Measurements from ENCODE around the gene RTN4.

Gene RTN4

GRCh38 chr2:55062754-55063153 is 12.5 kb upstream of the RTN4 start:
- H3K27me3 ChIP-seq (replicated peaks; ENCODE audit: control insufficient read depth, insufficient read depth, low read length): no peaks in the 10 kb centered on the region

DNA sequence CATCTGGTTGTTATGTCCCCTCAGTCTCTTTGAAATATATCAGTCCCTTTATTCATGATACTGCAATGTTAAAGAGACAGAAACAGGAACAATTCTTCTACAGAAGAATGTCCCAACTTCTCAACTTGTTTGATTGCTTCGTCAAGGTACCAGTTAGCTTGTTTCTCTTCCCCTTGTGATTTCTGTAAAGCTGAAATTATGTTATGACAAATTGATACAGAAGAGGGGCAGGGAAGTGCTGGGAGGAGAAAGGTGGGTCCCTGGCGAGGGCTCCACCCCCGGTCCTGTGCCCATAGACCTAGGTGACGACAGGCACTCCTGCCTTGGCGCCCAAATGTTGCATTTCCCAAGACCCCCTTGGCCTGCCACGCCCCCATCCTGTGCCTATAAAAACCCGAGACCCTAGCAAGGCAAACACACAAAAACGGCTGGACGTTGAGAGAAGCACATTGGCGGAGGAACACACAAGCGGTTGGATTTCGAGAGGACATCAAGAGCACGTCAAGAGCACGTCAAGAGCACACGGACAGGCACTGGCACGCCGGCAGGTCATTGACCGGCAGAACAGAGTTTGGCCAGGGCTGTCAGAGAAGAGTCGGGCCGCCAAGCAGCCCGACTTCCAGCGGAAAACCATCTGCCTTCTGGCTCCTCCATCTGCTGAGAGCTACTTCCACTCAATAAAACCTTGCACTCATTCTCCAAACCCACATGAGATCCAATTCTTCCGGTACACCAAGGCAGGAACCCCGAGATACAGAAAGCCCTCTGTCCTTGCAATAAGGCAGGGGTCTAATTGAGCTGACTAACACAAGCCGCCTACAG is 11.5 kb upstream of the RTN4 start:
- DNase-seq (ENCODE audit: extremely low read depth, insufficient read length): no peak
- TF ChIP-seq CTCF (IDR thresholded peaks at IDR 0.05; ENCODE audit: insufficient read depth, low read length, poor library complexity, severe bottlenecking): no peak
- no peak overlapping the region for H3K4me3 ChIP-seq (replicated peaks; ENCODE audit: low read depth, low read length)
- H3K36me3 ChIP-seq (ENCODE audit: control insufficient read depth, insufficient read depth, low read length): no peaks in the 10 kb centered on the region
- no peaks in the 10 kb centered on the region for H3K27me3 ChIP-seq (replicated peaks; ENCODE audit: control insufficient read depth, insufficient read depth, low read length)

More at GRCh38 chr2:55062754-55063153, 12.5 kb upstream of the RTN4 start:
- Histone ChIP-seq H3K4me3 (replicated peaks; ENCODE audit: low read depth, low read length) (no peak overlapping the region), H3K36me3 (ENCODE audit: control insufficient read depth, insufficient read depth, low read length) (no peaks in the 10 kb centered on the region)
- DNase-seq (ENCODE audit: extremely low read depth, insufficient read length): no peak
- TF ChIP-seq CTCF (IDR thresholded peaks at IDR 0.05; ENCODE audit: insufficient read depth, low read length, poor library complexity, severe bottlenecking): no peak

GRCh38 chr2:55059793-55060192 is 9.5 kb upstream of the RTN4 start:
- TF ChIP-seq CTCF (IDR thresholded peaks at IDR 0.05; ENCODE audit: insufficient read depth, low read length, poor library complexity, severe bottlenecking): no peak
- H3K4me3 ChIP-seq (replicated peaks; ENCODE audit: low read depth, low read length): no peak overlapping the region
- no peaks in the 10 kb centered on the region for H3K27me3 ChIP-seq (replicated peaks; ENCODE audit: control insufficient read depth, insufficient read depth, low read length)
- no peak for DNase-seq (ENCODE audit: extremely low read depth, insufficient read length)
- no peaks in the 10 kb centered on the region for H3K36me3 ChIP-seq (ENCODE audit: control insufficient read depth, insufficient read depth, low read length)

DNA sequence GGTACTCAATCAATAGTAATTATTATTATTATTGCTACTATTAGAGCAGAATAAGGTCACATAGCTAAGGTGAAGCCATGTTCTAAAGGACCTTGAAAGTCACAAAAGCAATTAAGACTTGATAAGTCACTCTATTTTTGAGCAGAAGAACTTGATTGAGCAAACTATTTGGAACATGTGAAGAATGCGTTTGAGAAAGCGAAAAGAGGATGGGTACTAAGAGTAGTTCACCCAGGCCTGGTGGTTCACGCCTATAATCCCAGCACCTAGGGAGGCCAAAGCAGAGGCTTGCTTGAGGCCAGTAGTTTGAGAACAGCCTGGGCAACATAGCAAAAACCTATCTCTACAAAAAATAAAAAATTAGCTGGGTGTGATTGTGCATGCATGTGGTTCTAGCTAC is 7.2 kb upstream of the RTN4 start:
- no peaks in the 10 kb centered on the region for H3K36me3 ChIP-seq (ENCODE audit: control insufficient read depth, insufficient read depth, low read length)
- TF ChIP-seq CTCF (IDR thresholded peaks at IDR 0.05; ENCODE audit: insufficient read depth, low read length, poor library complexity, severe bottlenecking): no peak
- no peaks in the 10 kb centered on the region for H3K27me3 ChIP-seq (replicated peaks; ENCODE audit: control insufficient read depth, insufficient read depth, low read length)
- no peak for DNase-seq (ENCODE audit: extremely low read depth, insufficient read length)
- no peak overlapping the region for H3K4me3 ChIP-seq (replicated peaks; ENCODE audit: low read depth, low read length)

DNA sequence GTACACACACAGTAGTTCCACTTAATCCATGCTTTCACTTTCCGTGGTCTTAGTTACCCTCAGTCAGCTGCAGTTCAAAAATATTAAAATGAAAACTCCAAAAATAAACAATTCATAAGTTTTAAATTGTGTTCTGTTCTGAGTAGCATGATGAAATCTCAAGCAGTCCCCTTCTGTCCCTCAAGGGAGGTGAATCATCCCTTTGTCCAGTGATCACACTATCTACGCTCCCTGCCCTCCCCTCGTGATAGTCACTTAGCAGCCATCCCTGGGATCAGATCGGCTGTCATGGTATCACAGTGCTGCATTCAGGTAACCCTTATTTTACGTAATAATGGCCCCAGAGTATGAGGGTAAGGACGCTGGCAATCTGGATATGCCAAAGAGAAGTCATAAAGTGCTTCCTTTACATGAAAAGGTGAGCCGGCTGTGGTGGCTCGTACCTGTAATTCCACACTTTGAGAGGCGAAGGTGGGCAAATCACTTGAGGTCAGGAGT is 5.8 kb upstream of the RTN4 start:
- no peaks in the 10 kb centered on the region for H3K36me3 ChIP-seq (ENCODE audit: control insufficient read depth, insufficient read depth, low read length)
- no peak for TF ChIP-seq CTCF (IDR thresholded peaks at IDR 0.05; ENCODE audit: insufficient read depth, low read length, poor library complexity, severe bottlenecking)
- DNase-seq (ENCODE audit: extremely low read depth, insufficient read length): no peak

More for the DNA sequence above, 5.8 kb upstream of the RTN4 start:
- Histone ChIP-seq H3K27me3 (replicated peaks; ENCODE audit: control insufficient read depth, insufficient read depth, low read length) (no peaks in the 10 kb centered on the region), H3K4me3 (replicated peaks; ENCODE audit: low read depth, low read length) (no peak overlapping the region)

Data from GM06990 (cell line).